ENCODE data around the gene RASSF8.

DNA sequence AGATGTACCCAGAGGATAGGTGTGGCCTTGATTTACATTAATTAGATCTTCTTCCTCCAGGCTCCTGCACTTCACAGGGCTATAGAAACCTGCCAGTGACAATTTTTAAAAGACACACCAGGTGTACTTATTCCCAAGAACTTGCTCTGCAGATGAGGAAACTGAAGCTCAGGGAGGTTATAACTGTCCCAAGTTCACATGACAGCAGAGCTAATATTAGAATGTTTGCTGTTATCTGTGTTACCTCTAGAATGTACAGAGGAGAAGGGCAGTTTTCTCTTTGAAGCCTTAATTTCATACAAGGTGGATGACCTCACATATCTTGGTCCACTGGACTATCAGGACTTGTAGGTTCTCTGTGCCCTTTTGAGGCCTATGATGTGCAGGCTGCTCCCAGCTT, 27.7 kb downstream of the RASSF8 start:
- TF ChIP-seq ZNF274 (IDR thresholded peaks at IDR 0.05; ENCODE audit: borderline replicate concordance, extremely low read depth, low read length) (no peak), POLR2AphosphoS5 (IDR thresholded peaks at IDR 0.05; ENCODE audit: low read depth, low read length) (no peak), CTCF (IDR thresholded peaks at IDR 0.05; ENCODE audit: control extremely low read depth in 1 of 3, insufficient read depth in 1 of 3, low read depth in 1 of 3, low read length in 3 of 3) (no peak), EP300 (IDR thresholded peaks at IDR 0.05; ENCODE audit: borderline replicate concordance in 1 of 2, low read depth in 2 of 2, low read length in 2 of 2) (no peak), TBP (IDR thresholded peaks at IDR 0.05; ENCODE audit: low read depth, low read length) (no peak), ATF3 (IDR thresholded peaks at IDR 0.05; ENCODE audit: insufficient read depth, low read depth, low read length) (no peak)
